Occipital lobe (tissue), 2 donors: ENCODE measurements around the gene COQ3. TPM values are rescaled to one million over a fixed set of nuclear protein-coding genes. Genes with fewer than 3 reads are reported as not detected.
"Not testable (repeated sequence)": the region's sequence is repeated elsewhere in the genome, so short reads cannot be mapped to it uniquely, and the experiment has no call there.

Experiments
- DNase-seq: peaks from one replicate; lab custom pipeline; 2025; lab: John Stamatoyannopoulos, UW
- total RNA-seq: library from RNA; depleted of rRNA; stranded (reverse); fragments of >200 nt; gene quantifications from one replicate; pipeline ENCODE4 v1.2.3, GENCODE V29; 2014

COQ3 gene
- total RNA-seq, 1 donor from 2014 or later, result 12.2 TPM

DNA sequence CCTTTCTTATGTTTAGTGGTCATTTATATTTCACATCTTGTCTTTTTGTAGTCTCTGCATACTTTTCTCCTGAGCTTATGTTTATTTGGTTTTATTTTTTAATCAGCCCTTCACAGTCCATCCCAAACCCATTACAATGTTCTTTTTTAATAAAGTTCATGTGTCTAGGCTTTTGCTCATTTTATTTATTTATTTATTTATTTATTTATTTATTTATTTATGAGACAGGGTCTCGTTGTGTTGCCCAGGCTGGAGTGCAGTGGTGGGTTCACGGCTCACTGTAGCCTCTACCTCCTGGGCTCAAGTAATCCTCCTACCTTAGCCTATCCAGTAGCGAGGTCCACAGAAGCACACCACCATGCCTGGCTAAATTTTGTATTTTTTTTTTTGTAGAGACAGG lies 3.1 kb downstream of the COQ3 start:
- no peak for DNase-seq

- no peak for DNase-seq
These were observed 9.5 kb downstream of the COQ3 start for GRCh38 chr6:99384507-99384906.

GRCh38 chr6:99378636-99379035 lies 15.4 kb downstream of the COQ3 start:
- no peak for DNase-seq

GRCh38 chr6:99369533-99369932 lies 24.5 kb downstream of the COQ3 start:
- no peak for DNase-seq

GRCh38 chr6:99366852-99367251 lies 27.1 kb downstream of the COQ3 start:
- DNase-seq, result no peak

DNA sequence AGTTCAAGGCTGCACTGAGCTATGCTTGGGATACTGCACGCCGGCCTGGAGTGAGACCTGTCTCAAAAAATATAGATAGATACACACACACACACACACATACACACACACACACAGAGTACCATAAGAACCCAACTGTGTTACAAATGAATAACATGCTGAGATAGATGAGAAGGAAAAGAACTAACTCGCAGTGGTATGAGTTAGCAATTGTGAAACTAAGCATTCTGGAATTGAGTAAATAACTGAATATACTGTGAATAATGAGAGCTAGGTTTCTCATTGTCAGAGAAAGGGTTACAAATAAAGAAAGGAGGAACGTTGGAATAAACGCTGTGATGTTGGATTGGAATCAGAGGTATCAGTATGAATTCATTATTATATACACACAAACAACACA lies 30.0 kb downstream of the COQ3 start:
- no peak for DNase-seq

DNA sequence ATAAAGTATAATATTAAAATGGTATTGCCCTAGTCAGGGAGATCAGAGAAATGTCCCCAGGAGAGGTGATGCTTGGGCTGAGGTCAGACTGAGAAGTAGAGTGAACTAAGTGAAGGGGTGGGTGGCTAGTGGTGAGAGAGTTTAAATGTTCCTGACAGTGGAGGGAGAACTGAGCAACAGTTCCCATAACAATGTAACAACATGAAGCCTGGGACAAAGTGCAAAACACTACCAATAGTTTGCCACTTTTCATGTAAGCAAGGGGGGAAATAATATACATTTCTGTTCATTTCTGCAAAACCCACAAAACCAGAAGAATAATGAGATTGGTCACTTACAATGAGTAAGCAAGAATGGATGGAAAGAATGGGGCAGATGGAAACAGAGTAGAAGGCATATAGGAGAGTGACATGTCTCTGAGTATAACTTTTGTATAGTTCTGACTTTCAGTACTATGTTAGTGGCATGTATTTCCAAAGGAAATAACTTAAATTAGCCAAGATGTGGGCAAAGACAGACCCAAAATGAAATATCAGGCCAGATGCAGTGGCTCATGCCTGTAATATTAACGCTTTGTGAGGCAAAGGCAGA lies 31.2 kb downstream of the COQ3 start:
- DNase-seq, result no peak

- DNase-seq, result no peak
These were observed 34.2 kb downstream of the COQ3 start for GRCh38 chr6:99359800-99360199.

- no peak for DNase-seq
These were observed 37.4 kb downstream of the COQ3 start for GRCh38 chr6:99356641-99357040.

GRCh38 chr6:99354983-99355382 lies 39.0 kb downstream of the COQ3 start:
- no peak for DNase-seq

GRCh38 chr6:99353126-99353525 lies 40.9 kb downstream of the COQ3 start:
- DNase-seq, result no peak

GRCh38 chr6:99350573-99350972 lies 43.4 kb downstream of the COQ3 start:
- no peak for DNase-seq

DNA sequence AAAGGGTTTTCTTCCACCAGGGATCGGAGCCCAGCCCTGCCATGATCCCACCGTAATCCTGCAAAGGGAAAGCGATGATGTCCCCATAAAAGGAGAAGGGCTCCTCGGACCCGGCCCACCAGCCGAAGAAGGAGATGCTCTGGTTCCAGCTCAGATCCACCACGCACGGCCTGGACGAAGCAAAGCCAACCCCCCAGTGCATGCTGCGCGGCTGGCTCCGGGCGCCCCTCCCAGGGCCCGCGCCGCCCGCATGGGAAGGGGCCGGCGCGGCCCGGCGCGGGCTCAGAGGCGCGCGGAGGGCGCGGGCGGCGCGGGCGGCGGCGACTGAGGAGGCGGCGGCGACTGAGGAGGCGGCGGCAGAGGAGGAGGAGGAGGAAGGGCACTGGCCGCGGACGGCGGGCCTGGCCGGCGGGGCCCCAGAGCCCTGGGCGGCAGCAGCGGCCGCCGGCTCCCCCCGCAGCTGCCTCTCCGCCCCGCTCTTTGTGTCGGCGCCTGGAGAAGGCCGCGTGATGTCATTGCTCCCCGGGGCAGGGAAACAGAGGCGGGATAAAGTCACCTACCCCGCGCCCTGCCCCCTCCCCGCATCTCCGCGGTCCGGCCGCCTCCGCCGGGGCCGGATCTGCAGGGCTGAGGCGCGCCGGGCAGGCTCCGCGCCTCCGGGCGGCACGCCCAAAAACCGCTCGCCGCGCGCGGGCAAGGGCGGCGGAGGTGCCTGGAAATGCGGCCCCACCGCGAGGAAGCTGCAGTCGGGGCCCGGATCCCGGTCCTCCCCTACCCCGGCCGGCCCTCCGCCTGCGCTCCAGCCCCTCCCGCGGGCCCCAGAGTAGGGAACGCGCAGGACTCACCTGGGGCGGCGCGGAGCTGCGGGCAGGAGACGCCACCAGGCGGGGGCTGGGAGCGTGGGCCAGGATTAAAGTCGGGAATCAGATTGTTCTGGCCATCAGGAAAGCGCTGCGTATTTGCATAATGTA lies 44.5 kb downstream of the COQ3 start, which contains the start of gene FAXC:
Gene FAXC, minus strand, starts transcription at position 504 of the 971 bp plus-strand sequence. Its CDS starts 302 bp downstream, at position 202.
- peak; percentile 41 for DNase-seq

DNA sequence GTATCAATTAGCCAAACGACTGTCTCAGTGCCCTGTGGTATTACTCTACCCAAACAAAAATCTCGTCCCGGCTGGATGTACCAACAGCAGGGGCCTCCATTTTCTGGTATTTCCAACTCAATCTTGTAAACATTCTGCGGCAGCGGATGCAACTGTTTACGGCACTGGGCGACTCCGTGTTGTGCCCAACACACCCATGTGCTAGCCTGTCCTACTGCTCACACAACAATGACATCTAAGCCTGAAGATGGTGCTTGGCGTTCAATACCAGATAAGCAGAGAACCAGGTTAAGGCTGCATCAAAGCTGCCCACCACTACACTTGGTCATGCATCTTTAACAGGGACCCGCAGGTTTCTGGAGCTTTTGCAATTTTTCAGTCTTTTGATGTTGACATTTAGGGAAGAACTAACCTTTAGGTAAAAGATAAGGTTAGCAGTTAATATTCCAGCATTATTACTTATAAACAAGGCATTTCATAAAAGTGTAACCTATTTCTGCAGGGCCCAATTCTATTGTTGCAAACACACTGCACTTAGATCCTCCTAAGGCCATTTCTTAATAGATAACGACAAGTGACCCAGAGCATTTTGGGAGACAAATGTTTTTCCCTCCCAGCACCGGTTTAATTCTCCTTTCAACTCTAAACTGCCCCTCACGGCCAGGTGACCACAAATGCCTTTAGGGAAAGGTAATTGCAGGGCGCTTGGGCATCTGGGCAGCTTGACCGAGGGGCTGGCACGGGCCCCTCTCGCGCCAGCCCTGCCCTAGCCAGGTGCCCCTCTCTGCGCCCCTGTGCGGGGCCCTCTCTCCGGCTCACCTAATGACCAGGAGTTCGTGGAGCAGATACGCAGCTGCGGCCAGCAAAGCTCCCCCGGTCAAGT lies 45.5 kb downstream of the COQ3 start:
- peak; percentile 10 for DNase-seq

GRCh38 chr6:99347804-99348203 lies 46.2 kb downstream of the COQ3 start:
- no peak for DNase-seq

GRCh38 chr6:99346595-99346994 lies 47.4 kb downstream of the COQ3 start:
- no peak for DNase-seq

DNA sequence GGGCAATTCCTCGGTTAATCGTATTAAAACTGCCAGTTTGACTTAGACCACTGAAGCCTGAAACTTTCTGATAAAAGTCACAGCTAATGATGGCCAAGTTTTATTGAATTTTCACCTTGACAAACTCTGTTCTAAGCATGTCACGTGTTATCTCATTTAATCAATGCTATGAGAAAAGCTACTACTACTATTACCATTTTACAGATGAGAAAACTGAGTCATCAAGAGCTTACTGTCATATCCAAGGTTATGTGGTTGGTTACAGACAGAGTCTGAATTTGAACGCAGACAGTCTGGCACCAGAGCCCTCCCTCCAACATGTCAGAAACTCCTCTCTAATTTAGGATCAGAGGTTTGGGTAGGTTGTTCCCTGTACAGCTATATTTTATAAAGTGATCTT lies 48.8 kb downstream of the COQ3 start:
- no peak for DNase-seq

GRCh38 chr6:99344289-99344688 lies 49.7 kb downstream of the COQ3 start:
- DNase-seq, result no peak

DNA sequence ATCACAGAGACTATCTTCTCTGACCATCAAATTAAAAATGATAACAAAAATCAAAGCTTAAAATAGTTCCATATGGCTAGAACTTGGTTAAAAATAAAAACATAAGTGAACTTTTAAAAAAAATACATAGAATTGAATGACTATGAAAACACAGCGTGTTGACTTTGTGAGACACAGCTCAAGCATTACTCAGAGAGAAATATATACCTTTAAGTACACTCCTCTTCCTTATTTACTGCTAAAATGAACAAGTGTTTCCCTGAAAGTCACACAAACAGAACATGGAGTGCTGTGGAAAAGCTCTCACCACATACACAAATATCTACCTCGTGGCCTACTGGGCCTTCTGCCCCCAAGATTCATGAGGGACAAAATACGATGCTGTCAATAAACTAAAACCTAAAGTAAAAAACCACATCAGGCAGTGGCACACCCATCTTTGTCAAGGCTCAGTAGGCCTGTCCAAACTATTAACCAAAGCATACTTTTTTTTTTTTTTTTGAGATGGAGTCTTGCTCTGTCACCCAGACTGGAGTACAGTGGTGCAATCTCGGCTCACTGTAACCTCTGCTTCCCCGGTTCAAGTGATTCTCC lies 52.0 kb downstream of the COQ3 start:
- DNase-seq, result no peak

GRCh38 chr6:99338188-99338587 lies 55.8 kb downstream of the COQ3 start:
- no peak for DNase-seq

DNA sequence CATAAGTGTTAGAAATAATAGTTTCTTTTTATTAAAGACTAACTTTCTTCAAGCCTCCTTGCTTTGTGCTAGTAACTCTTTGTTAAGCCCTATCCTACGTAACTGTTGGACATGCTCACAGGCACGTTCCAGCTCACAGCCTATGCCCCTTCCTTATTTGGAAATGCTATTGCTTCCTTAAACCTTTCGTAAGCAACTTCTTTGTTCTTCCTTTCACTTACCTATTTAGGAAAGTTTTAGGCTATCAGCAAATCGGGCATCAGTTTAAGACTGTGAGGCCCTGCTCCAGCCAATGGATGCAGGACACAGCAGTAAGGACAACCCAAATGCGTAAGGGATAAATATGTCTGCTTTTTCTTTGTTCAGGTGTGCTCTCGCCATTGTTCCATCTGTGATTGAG lies 58.7 kb downstream of the COQ3 start:
- not testable (repeated sequence) for DNase-seq
